Panc1 (cell line): ENCODE measurements around the gene SMIM20. TPM values are rescaled to one million over a fixed set of nuclear protein-coding genes. Genes with fewer than 3 reads are reported as not detected.

Experiments used
- ATAC-seq: fragments of 200-7000 bp; cut with Tn5 transposase; 2 replicates; pipeline ENCODE4 v1.9.1; 2020; ENCODE audit warnings: mild to moderate bottlenecking, moderate library complexity
- BruUV-seq: library from RNA; stranded (reverse); fragments of 400-500 nt; replicated peaks from 2 replicates; lab custom pipeline; 2021; lab: Mats Ljungman, UMichigan
- CTCF ChIA-PET: fragments of 300-600 bp; sonication (Branson Sonifier 250); formaldehyde crosslinking; loops from one replicate; lab custom pipeline; 2022; ENCODE audit warnings: antibody characterized with exemption; lab: Charles Lee
- POLR2A ChIA-PET: fragments of 300-600 bp; sonication (Branson Sonifier 250); formaldehyde crosslinking; loops from one replicate; lab custom pipeline; 2022; ENCODE audit warnings: antibody characterized with exemption; lab: Charles Lee
- DNase-seq: peaks from one replicate; pipeline ENCODE4 v3.0.0-alpha.2; 2010; ENCODE audit warnings: low read depth, low spot score
- H3K27ac ChIP-seq: 2 replicates; pipeline ENCODE4 v1.5.1; 2011; ENCODE audit warnings: mild to moderate bottlenecking, low read length, inconsistent platforms
- H3K27me3 ChIP-seq: fragments of 200-500 bp; sonication (Bioruptor generic); 2 replicates; pipeline ENCODE4 v1.6.0; 2014; ENCODE audit warnings: low read length, inconsistent platforms; ENCODE audit not compliant: control insufficient read depth, insufficient read depth
- H3K36me3 ChIP-seq: fragments of 200-500 bp; sonication (Bioruptor generic); 2 replicates; pipeline ENCODE4 v1.5.1; 2014; ENCODE audit warnings: inconsistent platforms, mild to moderate bottlenecking, low read length, moderate library complexity; ENCODE audit not compliant: control insufficient read depth, insufficient read depth
- H3K4me1 ChIP-seq: 2 replicates; pipeline ENCODE4 v1.5.1; 2011; ENCODE audit warnings: inconsistent platforms, mild to moderate bottlenecking, low read length, moderate library complexity; ENCODE audit not compliant: control insufficient read depth, insufficient read depth
- H3K4me3 ChIP-seq, 2 experiments: 2 replicates each; pipeline ENCODE4 v1.5.1; 2011 to 2012; ENCODE audit warnings: low read depth in 2 of 2, low read length in 2 of 2, mild to moderate bottlenecking in 2 of 2, inconsistent platforms in 1 of 2, moderate library complexity in 1 of 2
- H3K9me3 ChIP-seq: fragments of 200-500 bp; sonication (Bioruptor generic); 2 replicates; pipeline ENCODE4 v1.5.1; 2014; ENCODE audit warnings: low read depth, mild to moderate bottlenecking, inconsistent platforms, low read length, moderate library complexity; ENCODE audit not compliant: control insufficient read depth, insufficient read depth
- POLR2AphosphoS5 ChIP-seq: IDR thresholded peaks from 2 replicates; pipeline ENCODE4 v1.6.1; 2012; ENCODE audit warnings: mild to moderate bottlenecking, low read depth, low read length, moderate library complexity
- SIN3A ChIP-seq: IDR thresholded peaks from 2 replicates; pipeline ENCODE4 v1.6.1; 2012; ENCODE audit warnings: low read depth, mild to moderate bottlenecking, low read length, moderate library complexity, borderline replicate concordance; ENCODE audit not compliant: insufficient read depth
- TCF7L2 ChIP-seq: IDR thresholded peaks from 2 replicates; pipeline ENCODE4 v1.6.1; 2011; ENCODE audit warnings: mild to moderate bottlenecking, low read depth, low read length, inconsistent platforms
- in situ Hi-C: cut with HindIII; loops from 2 replicates; pipeline ENCODE4 v1.10.0; 2016; ENCODE audit warnings: low sequenced_read_pairs, low pct_unique_long_range_greater_than_20kb
- intact Hi-C: fragments of 100-400 bp; cut with micrococcal nuclease; formaldehyde crosslinking; loops from one replicate; pipeline ENCODE4 v1.10.0; 2022; ENCODE audit not compliant: unreplicated experiment
- total RNA-seq: library from RNA; stranded (reverse); gene quantifications from one replicate; pipeline ENCODE4 v1.2.1, GENCODE V29; 2021; ENCODE audit not compliant: unreplicated experiment
- TF ChIP-seq, protein P1 (sequence below): fragments of 450-650 bp; IDR thresholded peaks from 2 replicates; pipeline ENCODE4 v1.5.1; 2017; ENCODE audit warnings: mild to moderate bottlenecking
- TF ChIP-seq, protein P2 (sequence below), 2 experiments: IDR thresholded peaks; 2 replicates each; pipeline ENCODE4 v1.6.1; 2011 to 2012; ENCODE audit warnings: low read depth in 2 of 2, control low read depth in 1 of 2, low read length in 1 of 2, mild to moderate bottlenecking in 1 of 2, moderate library complexity in 1 of 2; ENCODE audit not compliant: insufficient read depth in 1 of 2

SMIM20 gene
- total RNA-seq, 1 experiment from 2014 or later, result 16.5 TPM

DNA sequence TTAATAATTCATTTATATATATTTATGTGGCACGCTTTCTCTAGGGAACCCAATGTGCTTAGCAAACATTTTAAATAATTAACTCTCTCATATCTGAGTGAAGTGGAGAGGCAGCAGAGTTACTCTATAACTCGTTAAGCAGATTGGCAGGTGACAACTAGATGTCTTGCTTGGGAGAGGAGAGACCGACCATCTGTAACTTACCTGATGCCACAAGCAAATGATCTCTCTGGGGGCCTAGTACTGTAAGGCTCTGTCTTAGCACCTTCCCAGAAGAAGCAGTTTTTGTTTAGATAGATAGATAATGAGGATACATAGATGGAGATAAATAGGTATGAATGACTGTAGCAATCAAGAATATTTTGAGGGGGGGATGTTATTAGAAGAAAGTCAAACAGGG, 39.4 kb upstream of the SMIM20 start:
- H3K27ac ChIP-seq, result no peak overlapping the region
- ChIA-PET POLR2A (no interaction called here), CTCF (no interaction called here)
- no peaks in the 10 kb centered on the region for H3K27me3 ChIP-seq
- ATAC-seq (no peak), DNase-seq (no peak)
- TF ChIP-seq, protein P1, sequence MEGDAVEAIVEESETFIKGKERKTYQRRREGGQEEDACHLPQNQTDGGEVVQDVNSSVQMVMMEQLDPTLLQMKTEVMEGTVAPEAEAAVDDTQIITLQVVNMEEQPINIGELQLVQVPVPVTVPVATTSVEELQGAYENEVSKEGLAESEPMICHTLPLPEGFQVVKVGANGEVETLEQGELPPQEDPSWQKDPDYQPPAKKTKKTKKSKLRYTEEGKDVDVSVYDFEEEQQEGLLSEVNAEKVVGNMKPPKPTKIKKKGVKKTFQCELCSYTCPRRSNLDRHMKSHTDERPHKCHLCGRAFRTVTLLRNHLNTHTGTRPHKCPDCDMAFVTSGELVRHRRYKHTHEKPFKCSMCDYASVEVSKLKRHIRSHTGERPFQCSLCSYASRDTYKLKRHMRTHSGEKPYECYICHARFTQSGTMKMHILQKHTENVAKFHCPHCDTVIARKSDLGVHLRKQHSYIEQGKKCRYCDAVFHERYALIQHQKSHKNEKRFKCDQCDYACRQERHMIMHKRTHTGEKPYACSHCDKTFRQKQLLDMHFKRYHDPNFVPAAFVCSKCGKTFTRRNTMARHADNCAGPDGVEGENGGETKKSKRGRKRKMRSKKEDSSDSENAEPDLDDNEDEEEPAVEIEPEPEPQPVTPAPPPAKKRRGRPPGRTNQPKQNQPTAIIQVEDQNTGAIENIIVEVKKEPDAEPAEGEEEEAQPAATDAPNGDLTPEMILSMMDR, result no peak
- TF ChIP-seq, protein P2, sequence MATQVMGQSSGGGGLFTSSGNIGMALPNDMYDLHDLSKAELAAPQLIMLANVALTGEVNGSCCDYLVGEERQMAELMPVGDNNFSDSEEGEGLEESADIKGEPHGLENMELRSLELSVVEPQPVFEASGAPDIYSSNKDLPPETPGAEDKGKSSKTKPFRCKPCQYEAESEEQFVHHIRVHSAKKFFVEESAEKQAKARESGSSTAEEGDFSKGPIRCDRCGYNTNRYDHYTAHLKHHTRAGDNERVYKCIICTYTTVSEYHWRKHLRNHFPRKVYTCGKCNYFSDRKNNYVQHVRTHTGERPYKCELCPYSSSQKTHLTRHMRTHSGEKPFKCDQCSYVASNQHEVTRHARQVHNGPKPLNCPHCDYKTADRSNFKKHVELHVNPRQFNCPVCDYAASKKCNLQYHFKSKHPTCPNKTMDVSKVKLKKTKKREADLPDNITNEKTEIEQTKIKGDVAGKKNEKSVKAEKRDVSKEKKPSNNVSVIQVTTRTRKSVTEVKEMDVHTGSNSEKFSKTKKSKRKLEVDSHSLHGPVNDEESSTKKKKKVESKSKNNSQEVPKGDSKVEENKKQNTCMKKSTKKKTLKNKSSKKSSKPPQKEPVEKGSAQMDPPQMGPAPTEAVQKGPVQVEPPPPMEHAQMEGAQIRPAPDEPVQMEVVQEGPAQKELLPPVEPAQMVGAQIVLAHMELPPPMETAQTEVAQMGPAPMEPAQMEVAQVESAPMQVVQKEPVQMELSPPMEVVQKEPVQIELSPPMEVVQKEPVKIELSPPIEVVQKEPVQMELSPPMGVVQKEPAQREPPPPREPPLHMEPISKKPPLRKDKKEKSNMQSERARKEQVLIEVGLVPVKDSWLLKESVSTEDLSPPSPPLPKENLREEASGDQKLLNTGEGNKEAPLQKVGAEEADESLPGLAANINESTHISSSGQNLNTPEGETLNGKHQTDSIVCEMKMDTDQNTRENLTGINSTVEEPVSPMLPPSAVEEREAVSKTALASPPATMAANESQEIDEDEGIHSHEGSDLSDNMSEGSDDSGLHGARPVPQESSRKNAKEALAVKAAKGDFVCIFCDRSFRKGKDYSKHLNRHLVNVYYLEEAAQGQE (IDR thresholded peaks at IDR 0.05; ENCODE audit: insufficient read depth in 1 of 2, low read depth in 2 of 2, low read length in 1 of 2), result no peak
- no peak for TF ChIP-seq POLR2AphosphoS5
- TF ChIP-seq SIN3A, result no peak
- TF ChIP-seq TCF7L2, result no peak
- no peaks in the 10 kb centered on the region for H3K36me3 ChIP-seq
- intact Hi-C loops (loop anchor here (5.0 kb wide), 1 partner anchor 432 kb away; no protein-coding TSS in a partner anchor), in situ Hi-C loops (no loop called here)
- no peak overlapping the region for H3K4me3 ChIP-seq
- no TSS peak for BruUV-seq
- no peaks in the 10 kb centered on the region for H3K4me1 ChIP-seq
- H3K9me3 ChIP-seq, result no peaks in the 10 kb centered on the region

DNA sequence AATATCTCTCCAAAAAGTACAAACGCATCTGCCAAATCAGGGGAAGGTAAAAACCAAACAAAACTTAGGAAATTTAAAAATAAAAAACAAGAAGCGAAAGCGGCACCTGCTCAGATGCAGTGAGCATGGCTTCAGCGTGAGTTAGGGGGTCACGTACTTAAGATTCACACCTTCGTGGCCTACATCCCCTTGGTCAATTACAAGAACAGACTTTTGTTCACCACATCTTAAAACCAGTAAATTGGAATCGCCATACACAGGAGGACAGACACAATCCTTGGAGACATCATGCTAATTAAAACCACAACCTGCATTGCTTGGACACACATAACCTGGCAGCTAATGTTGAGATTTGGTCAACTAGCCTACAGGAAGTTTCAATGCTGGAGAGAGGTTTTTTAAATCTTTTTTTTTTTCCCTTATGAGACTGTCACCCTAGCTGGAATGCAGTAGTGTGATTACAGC, 38.7 kb upstream of the SMIM20 start:
- POLR2A ChIA-PET, result no interaction called here
- intact Hi-C loops (no loop called here), in situ Hi-C loops (no loop called here)
- no peak for ATAC-seq
- no peak overlapping the region for H3K27ac ChIP-seq
- H3K36me3 ChIP-seq, result no peaks in the 10 kb centered on the region
- H3K9me3 ChIP-seq, result no peaks in the 10 kb centered on the region
- CTCF ChIA-PET, result interaction anchor here (0.6 kb wide), 1 partner anchor 13 kb away, joined by 3 read pairs; no protein-coding TSS in a partner anchor
- no peaks in the 10 kb centered on the region for H3K27me3 ChIP-seq
- no TSS peak for BruUV-seq
- H3K4me1 ChIP-seq, result no peaks in the 10 kb centered on the region
- H3K4me3 ChIP-seq, result no peak overlapping the region
- TF ChIP-seq POLR2AphosphoS5, result no peak
- no peak for DNase-seq

DNA sequence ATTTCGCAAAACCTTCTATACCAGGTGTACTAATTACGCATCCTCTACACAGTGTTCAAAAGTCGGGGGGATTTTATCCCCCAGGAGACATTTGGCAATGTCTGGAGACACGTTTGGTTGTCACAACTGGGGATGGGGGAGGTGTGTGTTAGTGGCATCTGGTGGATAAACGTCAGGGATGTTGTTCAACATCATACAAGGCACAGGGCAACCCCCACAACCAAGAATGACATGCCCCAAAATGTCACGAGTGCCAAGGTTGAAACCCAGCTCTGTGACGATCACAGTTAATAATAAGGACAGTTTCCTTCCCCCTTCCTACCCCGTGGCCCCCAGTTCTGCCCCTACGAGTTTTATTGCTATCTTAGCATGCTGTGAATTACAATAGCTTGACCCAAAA, 35.3 kb upstream of the SMIM20 start:
- Histone ChIP-seq H3K27ac (no peak overlapping the region), H3K9me3 (no peaks in the 10 kb centered on the region), H3K27me3 (no peaks in the 10 kb centered on the region), H3K36me3 (no peaks in the 10 kb centered on the region), H3K4me1 (no peaks in the 10 kb centered on the region), H3K4me3 (no peak overlapping the region)
- in situ Hi-C loops, result no loop called here
- DNase-seq (no peak), ATAC-seq (no peak)
- no TSS peak for BruUV-seq
- CTCF ChIA-PET, result no interaction called here
- intact Hi-C loops, result no loop called here
- POLR2A ChIA-PET, result no interaction called here
- TF ChIP-seq SIN3A (no peak), POLR2AphosphoS5 (no peak), TCF7L2 (no peak)
- TF ChIP-seq, protein P2 (IDR thresholded peaks at IDR 0.05; ENCODE audit: insufficient read depth in 1 of 2, low read depth in 2 of 2, low read length in 1 of 2), result no peak
- TF ChIP-seq, protein P1, result no peak
